Vagina (tissue), 2 donors: ENCODE data around the gene NPAS3. TPM values are rescaled to one million over a fixed set of nuclear protein-coding genes. Genes with fewer than 3 reads are reported as not detected.

ENCODE experiments used
- DNase-seq, 2 donors: peaks; one replicate each; pipeline ENCODE4 v3.0.0-alpha.2; 2017; ENCODE audit errors: extremely low spot score in 2 of 2
- H3K27ac ChIP-seq: fragments of 200-600 bp; sonication (generic); one replicate; pipeline ENCODE4 v1.5.1; 2019
- H3K27me3 ChIP-seq: fragments of 200-600 bp; sonication (generic); one replicate; pipeline ENCODE4 v1.5.1; 2019
- H3K36me3 ChIP-seq, 2 donors: fragments of 200-600 bp; sonication (generic); one replicate each; pipeline ENCODE4 v1.5.1; 2017 to 2019
- H3K4me1 ChIP-seq: fragments of 200-600 bp; sonication (generic); one replicate; pipeline ENCODE4 v1.5.1; 2019
- H3K4me3 ChIP-seq, 2 donors: fragments of 200-600 bp; sonication (generic); 1 replicate in 1 of 2; 2 replicates in 1 of 2; pipeline ENCODE4 v1.5.1; 2016 to 2019
- H3K9me3 ChIP-seq: fragments of 200-600 bp; sonication (generic); one replicate; pipeline ENCODE4 v1.5.1; 2019
- POLR2A ChIP-seq, 2 donors: fragments of 450-650 bp; IDR thresholded peaks; one replicate each; pipeline ENCODE4 v1.6.1; 2017; ENCODE audit warnings: antibody characterized with exemption in 2 of 2, mild to moderate bottlenecking in 2 of 2, moderate library complexity in 2 of 2
- POLR2AphosphoS5 ChIP-seq, 2 donors: sonication (generic); formaldehyde crosslinking; IDR thresholded peaks; one replicate each; pipeline ENCODE4 v1.9.0; 2017; ENCODE audit warnings: antibody characterized with exemption in 2 of 2, mild to moderate bottlenecking in 2 of 2, low read depth in 1 of 2; ENCODE audit not compliant: insufficient read depth in 1 of 2
- intact Hi-C: fragments of 100-400 bp; cut with DNase I; formaldehyde crosslinking; loops from one replicate; pipeline ENCODE4 v1.15.1; 2023
- total RNA-seq: library from RNA; depleted of rRNA; stranded (reverse); fragments of >200 nt; gene quantifications from one replicate; pipeline ENCODE4 v1.2.3, GENCODE V29; 2016
- TF ChIP-seq, protein P1 (sequence below), 3 experiments: fragments of 450-650 bp in 2 of 3; fragments of 200-600 bp in 1 of 3; sonication (generic) in 1 of 3; IDR thresholded peaks; one replicate each; pipeline ENCODE4 v1.5.1; 2017 to 2019; ENCODE audit warnings: antibody characterized with exemption in 3 of 3, mild to moderate bottlenecking in 2 of 3, moderate library complexity in 2 of 3

Gene NPAS3
- total RNA-seq, 1 donor from 2014 or later: 1.2 TPM

DNA sequence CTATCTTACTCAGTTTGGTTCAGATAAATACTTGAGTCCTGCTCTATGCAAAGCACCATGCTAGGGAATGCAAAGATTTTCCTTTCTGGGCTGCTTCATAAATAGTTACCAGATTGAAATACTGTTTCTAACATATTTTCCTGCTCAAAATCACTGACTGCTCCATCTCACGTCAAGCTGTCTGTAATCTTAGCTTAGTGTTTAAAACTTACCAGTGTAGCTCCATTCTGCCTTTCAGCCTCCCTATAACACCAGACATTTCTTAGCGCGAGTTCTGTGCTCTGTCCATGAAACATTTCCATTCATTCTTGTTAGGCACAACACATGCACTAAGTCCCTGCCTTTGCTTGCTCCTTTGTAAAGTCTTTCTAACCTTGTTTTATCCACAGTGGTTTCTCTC, 129.4 kb downstream of the NPAS3 start:
- TF ChIP-seq, protein P1, sequence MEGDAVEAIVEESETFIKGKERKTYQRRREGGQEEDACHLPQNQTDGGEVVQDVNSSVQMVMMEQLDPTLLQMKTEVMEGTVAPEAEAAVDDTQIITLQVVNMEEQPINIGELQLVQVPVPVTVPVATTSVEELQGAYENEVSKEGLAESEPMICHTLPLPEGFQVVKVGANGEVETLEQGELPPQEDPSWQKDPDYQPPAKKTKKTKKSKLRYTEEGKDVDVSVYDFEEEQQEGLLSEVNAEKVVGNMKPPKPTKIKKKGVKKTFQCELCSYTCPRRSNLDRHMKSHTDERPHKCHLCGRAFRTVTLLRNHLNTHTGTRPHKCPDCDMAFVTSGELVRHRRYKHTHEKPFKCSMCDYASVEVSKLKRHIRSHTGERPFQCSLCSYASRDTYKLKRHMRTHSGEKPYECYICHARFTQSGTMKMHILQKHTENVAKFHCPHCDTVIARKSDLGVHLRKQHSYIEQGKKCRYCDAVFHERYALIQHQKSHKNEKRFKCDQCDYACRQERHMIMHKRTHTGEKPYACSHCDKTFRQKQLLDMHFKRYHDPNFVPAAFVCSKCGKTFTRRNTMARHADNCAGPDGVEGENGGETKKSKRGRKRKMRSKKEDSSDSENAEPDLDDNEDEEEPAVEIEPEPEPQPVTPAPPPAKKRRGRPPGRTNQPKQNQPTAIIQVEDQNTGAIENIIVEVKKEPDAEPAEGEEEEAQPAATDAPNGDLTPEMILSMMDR (IDR thresholded peaks at IDR 0.05): no peak
- no peak for TF ChIP-seq POLR2A (IDR thresholded peaks at IDR 0.05)
- no peak for TF ChIP-seq POLR2AphosphoS5 (IDR thresholded peaks at IDR 0.05; ENCODE audit: insufficient read depth in 1 of 2, low read depth in 1 of 2)
- Histone ChIP-seq H3K36me3 (no peaks in the 10 kb centered on the region), H3K9me3 (no peaks in the 10 kb centered on the region), H3K4me1 (no peaks in the 10 kb centered on the region), H3K27ac (no peak overlapping the region), H3K4me3 (no peak overlapping the region), H3K27me3 (no peaks in the 10 kb centered on the region)
- intact Hi-C loops: no loop called here
- no peak for DNase-seq

DNA sequence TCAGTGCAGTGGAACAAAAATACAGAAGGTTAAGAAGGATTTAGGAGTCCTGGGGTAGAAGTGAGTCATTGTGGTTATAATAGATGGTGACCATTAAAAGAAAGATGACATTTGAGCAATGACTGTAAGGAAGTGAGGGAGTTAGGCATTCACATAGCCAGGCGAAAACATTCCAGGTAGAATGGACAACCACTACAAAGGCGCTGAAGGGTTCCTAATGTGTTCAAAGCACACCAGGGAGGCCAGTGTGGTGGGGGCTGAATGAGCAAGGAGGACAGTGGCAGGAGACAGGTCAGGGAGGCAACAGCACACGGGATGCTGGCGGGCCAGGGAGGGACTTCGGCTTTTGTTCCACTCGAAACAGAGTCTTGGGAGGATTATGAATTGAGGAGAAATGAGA, 129.9 kb downstream of the NPAS3 start:
- no peak for DNase-seq
- no peak overlapping the region for H3K4me3 ChIP-seq
- intact Hi-C loops: no loop called here
- no peaks in the 10 kb centered on the region for H3K36me3 ChIP-seq
- H3K4me1 ChIP-seq: no peaks in the 10 kb centered on the region
- H3K27me3 ChIP-seq: no peaks in the 10 kb centered on the region
- no peak overlapping the region for H3K27ac ChIP-seq
- no peak for TF ChIP-seq POLR2AphosphoS5 (IDR thresholded peaks at IDR 0.05; ENCODE audit: insufficient read depth in 1 of 2, low read depth in 1 of 2)
- TF ChIP-seq POLR2A (IDR thresholded peaks at IDR 0.05): no peak
- TF ChIP-seq, protein P1 (IDR thresholded peaks at IDR 0.05): no peak
- H3K9me3 ChIP-seq: no peaks in the 10 kb centered on the region

DNA sequence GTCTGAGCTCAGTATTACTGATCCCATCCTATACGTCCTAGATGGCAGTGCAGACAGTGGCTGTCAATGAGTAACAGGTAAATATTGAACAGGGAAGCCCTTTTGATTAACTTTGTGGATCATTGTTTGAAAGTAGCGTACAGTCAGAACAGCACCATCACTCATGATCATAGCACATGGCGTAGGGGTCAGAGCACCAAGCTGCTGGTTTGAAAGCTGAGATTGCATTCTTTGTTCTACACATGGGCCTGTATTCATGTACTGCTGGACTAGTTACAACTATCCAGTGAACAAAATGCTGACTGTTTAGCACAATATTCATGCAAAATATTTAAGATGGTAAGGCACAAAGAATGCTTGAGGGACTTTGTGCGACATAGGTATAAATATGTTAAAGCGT, 131.8 kb downstream of the NPAS3 start:
- Histone ChIP-seq H3K9me3 (no peaks in the 10 kb centered on the region), H3K4me1 (no peaks in the 10 kb centered on the region), H3K36me3 (no peaks in the 10 kb centered on the region), H3K27me3 (no peaks in the 10 kb centered on the region), H3K27ac (no peak overlapping the region), H3K4me3 (no peak overlapping the region)
- TF ChIP-seq, protein P1 (IDR thresholded peaks at IDR 0.05): no peak
- no peak for TF ChIP-seq POLR2A (IDR thresholded peaks at IDR 0.05)
- TF ChIP-seq POLR2AphosphoS5 (IDR thresholded peaks at IDR 0.05; ENCODE audit: insufficient read depth in 1 of 2, low read depth in 1 of 2): no peak
- no peak for DNase-seq
- intact Hi-C loops: no loop called here

DNA sequence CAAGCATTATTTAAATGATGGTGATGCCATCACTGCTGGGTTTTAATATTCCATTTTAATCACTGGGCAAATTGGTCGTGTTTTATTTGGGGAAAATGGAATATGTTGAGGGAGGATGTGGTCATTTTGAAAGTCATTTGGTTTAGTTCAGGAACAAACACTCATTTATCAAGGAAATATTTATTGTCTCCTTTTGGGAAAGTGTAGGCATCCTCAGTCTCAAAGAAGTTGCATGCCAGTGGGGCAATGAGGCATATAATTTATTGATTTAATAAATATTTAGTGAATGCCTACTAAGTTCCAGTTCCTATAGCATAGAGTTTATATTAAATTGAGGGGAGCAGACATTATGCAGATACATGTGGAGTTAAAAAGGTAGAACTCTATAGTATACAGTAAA, 134.3 kb downstream of the NPAS3 start:
- H3K4me1 ChIP-seq: no peaks in the 10 kb centered on the region
- no peaks in the 10 kb centered on the region for H3K36me3 ChIP-seq
- H3K4me3 ChIP-seq: no peak overlapping the region
- TF ChIP-seq, protein P1 (IDR thresholded peaks at IDR 0.05): no peak
- TF ChIP-seq POLR2A (IDR thresholded peaks at IDR 0.05) (no peak), POLR2AphosphoS5 (IDR thresholded peaks at IDR 0.05; ENCODE audit: insufficient read depth in 1 of 2, low read depth in 1 of 2) (no peak)
- H3K27me3 ChIP-seq: no peaks in the 10 kb centered on the region
- no peak overlapping the region for H3K27ac ChIP-seq
- intact Hi-C loops: no loop called here
- DNase-seq: no peak
- H3K9me3 ChIP-seq: no peaks in the 10 kb centered on the region

DNA sequence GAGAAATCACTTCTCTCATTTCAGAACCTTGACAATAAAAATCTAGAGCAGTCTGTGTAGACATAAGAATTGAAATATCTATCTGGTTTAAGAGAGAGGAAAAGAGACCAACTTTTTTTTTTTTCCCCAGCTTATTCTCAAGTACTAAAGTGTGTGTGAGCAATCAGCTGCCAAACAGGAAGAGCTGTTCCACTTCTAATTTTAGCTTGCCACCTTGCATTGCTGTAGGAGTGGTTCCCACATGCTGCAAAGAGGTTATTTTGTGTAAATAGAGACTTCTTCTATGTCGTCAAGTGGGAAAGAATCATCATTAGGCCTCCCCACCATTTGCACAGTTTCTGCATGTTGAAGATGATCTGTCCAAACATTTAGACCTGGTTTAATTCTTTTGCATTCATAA, 142.6 kb downstream of the NPAS3 start:
- DNase-seq: no peak
- intact Hi-C loops: no loop called here
- H3K9me3 ChIP-seq: no peaks in the 10 kb centered on the region
- H3K27me3 ChIP-seq: no peaks in the 10 kb centered on the region
- H3K4me1 ChIP-seq: no peaks in the 10 kb centered on the region
- H3K27ac ChIP-seq: no peak overlapping the region
- no peak overlapping the region for H3K4me3 ChIP-seq
- no peaks in the 10 kb centered on the region for H3K36me3 ChIP-seq
- TF ChIP-seq, protein P1 (IDR thresholded peaks at IDR 0.05): no peak
- no peak for TF ChIP-seq POLR2AphosphoS5 (IDR thresholded peaks at IDR 0.05; ENCODE audit: insufficient read depth in 1 of 2, low read depth in 1 of 2)
- no peak for TF ChIP-seq POLR2A (IDR thresholded peaks at IDR 0.05)
